Left renal pelvis (tissue), 4 donors: ENCODE data around the gene BBOF1. TPM values are rescaled to one million over a fixed set of nuclear protein-coding genes. Genes with fewer than 3 reads are reported as not detected.

Experiments
- DNase-seq, 4 donors: peaks; one replicate each; pipeline ENCODE4 v3.0.0-alpha.2; 2013; ENCODE audit warnings: low read depth in 4 of 4, low spot score in 3 of 4
- polyA plus RNA-seq, 4 donors: library from polyadenylated mRNA; unstranded; fragments of 120-200 nt; gene quantifications; one replicate each; pipeline ENCODE4 v1.2.1, GENCODE V29; 2013; ENCODE audit not compliant: insufficient read length in 4 of 4

The BBOF1 gene
- polyA plus RNA-seq, 4 donors = 15.2 to 19.3 (median 16.7) TPM

GRCh38 chr14:74022346-74022745 lies 3.2 kb downstream of the BBOF1 start:
- DNase-seq = no peak

GRCh38 chr14:74029136-74029535 lies 10.0 kb downstream of the BBOF1 start:
- no peak for DNase-seq

- no peak for DNase-seq
Measured at GRCh38 chr14:74034572-74034971, 15.4 kb downstream of the BBOF1 start.

GRCh38 chr14:74035556-74035955 lies 16.4 kb downstream of the BBOF1 start:
- no peak for DNase-seq

GRCh38 chr14:74038020-74038859 lies 19.1 kb downstream of the BBOF1 start:
- peak in 3 of 4 donors; percentile 14 to 37 (median 22) for DNase-seq

- no peak for DNase-seq
Measured at GRCh38 chr14:74042296-74042695, 23.1 kb downstream of the BBOF1 start.

- DNase-seq = no peak
Measured at GRCh38 chr14:74045522-74045921, 26.4 kb downstream of the BBOF1 start.

- no peak for DNase-seq
Measured at GRCh38 chr14:74048281-74048680, 29.1 kb downstream of the BBOF1 start.

GRCh38 chr14:74049876-74050495 lies 30.8 kb downstream of the BBOF1 start:
- DNase-seq = no peak

GRCh38 chr14:74062809-74063150 lies 43.6 kb downstream of the BBOF1 start:
- DNase-seq = no peak

- DNase-seq = no peak
Measured at GRCh38 chr14:74064426-74064825, 45.3 kb downstream of the BBOF1 start.

GRCh38 chr14:74064883-74065282 lies 45.7 kb downstream of the BBOF1 start:
- DNase-seq = no peak

GRCh38 chr14:74065746-74066575 lies 46.8 kb downstream of the BBOF1 start:
- DNase-seq = no peak

- DNase-seq = no peak
Measured at GRCh38 chr14:74077401-74077800, 58.3 kb downstream of the BBOF1 start.

GRCh38 chr14:74080820-74081460 lies 61.8 kb downstream of the BBOF1 start:
- no peak for DNase-seq

GRCh38 chr14:74081491-74081890 lies 62.3 kb downstream of the BBOF1 start:
- DNase-seq = no peak

GRCh38 chr14:74083161-74083560 lies 64.0 kb downstream of the BBOF1 start:
- DNase-seq = no peak

GRCh38 chr14:74083784-74084276 lies 64.7 kb downstream of the BBOF1 start:
- no peak for DNase-seq

- peak; percentile 99 to 100 (median 100) for DNase-seq
Measured at GRCh38 chr14:74084277-74085046, 65.3 kb downstream of the BBOF1 start, which contains the start of the genes ALDH6A1 and LIN52. Gene ALDH6A1 (minus strand): TSS chr14:74084453. CDS start chr14:74084394, 59 bp downstream. Gene LIN52 (plus strand): TSS chr14:74084956. CDS start chr14:74084975, 19 bp downstream.
